Measurements from ENCODE around the gene MRPL24. TPM values are rescaled to one million over a fixed set of nuclear protein-coding genes. Genes with fewer than 3 reads are reported as not detected.

Gene MRPL24
- total and polyA plus RNA-seq, 10 of the 15 experiments (the other 5 are each of a cell fraction or from before 2014, with no cell fraction given) = 87.4 to 269 (median 134) TPM

DNA sequence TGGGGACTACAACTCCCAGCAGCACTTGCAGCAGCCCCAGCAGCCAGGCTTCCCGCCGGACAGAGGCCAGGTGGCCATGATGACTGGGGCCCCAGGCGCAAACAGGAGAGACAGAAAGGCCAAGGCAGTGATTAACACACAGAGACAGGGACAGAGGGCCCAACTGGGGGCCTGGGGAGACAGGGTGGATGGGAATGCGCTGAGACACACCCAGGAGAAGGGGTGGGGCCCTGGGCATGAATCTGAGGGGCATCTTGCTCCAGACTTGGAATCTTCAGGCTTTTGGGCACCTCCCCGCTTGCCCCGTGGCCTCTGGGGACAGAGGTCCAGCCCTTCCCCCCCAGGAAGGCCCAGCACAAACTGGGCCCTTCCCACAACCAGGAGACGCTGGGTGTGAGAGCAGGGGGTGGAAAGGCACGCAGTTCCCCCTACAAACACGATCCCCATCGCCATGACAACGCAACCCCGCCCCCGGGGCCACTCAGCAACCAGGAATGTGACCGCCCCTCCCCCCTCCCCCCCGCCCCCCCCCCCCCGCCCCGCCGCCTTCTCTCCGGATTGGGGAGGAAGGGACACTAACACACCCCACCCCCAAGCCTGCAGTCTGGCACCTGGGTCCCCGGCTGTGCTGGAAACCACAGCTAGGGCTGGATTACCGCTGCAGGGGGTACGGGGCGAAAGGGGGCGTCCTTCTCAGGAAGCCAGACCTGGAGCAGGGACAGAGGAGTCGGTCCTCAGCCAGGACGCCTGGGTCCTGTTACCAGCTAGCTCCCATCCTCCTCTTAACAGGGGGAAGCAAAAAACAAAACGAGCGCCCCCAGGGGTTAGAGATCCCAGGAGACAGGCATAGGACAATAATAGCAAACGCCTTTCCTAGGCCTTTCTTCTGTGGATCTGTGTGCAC lies 6.1 kb upstream of the MRPL24 start (continued):
- TF ChIP-seq, protein P1, sequence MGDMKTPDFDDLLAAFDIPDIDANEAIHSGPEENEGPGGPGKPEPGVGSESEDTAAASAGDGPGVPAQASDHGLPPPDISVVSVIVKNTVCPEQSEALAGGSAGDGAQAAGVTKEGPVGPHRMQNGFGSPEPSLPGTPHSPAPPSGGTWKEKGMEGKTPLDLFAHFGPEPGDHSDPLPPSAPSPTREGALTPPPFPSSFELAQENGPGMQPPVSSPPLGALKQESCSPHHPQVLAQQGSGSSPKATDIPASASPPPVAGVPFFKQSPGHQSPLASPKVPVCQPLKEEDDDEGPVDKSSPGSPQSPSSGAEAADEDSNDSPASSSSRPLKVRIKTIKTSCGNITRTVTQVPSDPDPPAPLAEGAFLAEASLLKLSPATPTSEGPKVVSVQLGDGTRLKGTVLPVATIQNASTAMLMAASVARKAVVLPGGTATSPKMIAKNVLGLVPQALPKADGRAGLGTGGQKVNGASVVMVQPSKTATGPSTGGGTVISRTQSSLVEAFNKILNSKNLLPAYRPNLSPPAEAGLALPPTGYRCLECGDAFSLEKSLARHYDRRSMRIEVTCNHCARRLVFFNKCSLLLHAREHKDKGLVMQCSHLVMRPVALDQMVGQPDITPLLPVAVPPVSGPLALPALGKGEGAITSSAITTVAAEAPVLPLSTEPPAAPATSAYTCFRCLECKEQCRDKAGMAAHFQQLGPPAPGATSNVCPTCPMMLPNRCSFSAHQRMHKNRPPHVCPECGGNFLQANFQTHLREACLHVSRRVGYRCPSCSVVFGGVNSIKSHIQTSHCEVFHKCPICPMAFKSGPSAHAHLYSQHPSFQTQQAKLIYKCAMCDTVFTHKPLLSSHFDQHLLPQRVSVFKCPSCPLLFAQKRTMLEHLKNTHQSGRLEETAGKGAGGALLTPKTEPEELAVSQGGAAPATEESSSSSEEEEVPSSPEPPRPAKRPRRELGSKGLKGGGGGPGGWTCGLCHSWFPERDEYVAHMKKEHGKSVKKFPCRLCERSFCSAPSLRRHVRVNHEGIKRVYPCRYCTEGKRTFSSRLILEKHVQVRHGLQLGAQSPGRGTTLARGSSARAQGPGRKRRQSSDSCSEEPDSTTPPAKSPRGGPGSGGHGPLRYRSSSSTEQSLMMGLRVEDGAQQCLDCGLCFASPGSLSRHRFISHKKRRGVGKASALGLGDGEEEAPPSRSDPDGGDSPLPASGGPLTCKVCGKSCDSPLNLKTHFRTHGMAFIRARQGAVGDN (IDR thresholded peaks at IDR 0.05) = no peak
- TF ChIP-seq, protein P2, sequence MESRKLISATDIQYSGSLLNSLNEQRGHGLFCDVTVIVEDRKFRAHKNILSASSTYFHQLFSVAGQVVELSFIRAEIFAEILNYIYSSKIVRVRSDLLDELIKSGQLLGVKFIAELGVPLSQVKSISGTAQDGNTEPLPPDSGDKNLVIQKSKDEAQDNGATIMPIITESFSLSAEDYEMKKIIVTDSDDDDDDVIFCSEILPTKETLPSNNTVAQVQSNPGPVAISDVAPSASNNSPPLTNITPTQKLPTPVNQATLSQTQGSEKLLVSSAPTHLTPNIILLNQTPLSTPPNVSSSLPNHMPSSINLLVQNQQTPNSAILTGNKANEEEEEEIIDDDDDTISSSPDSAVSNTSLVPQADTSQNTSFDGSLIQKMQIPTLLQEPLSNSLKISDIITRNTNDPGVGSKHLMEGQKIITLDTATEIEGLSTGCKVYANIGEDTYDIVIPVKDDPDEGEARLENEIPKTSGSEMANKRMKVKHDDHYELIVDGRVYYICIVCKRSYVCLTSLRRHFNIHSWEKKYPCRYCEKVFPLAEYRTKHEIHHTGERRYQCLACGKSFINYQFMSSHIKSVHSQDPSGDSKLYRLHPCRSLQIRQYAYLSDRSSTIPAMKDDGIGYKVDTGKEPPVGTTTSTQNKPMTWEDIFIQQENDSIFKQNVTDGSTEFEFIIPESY (IDR thresholded peaks at IDR 0.05) = no peak
- TF ChIP-seq NFYA (IDR thresholded peaks at IDR 0.05; ENCODE audit: borderline replicate concordance, low read depth, low read length) = no peak
- no peak for TF ChIP-seq HDAC6 (IDR thresholded peaks at IDR 0.05; ENCODE audit: unreplicated experiment)
- TF ChIP-seq CHD4 (IDR thresholded peaks at IDR 0.05) = no peak
- TF ChIP-seq KLF5 (IDR thresholded peaks at IDR 0.05; ENCODE audit: partially characterized antibody) = no peak
- TF ChIP-seq, protein P3, sequence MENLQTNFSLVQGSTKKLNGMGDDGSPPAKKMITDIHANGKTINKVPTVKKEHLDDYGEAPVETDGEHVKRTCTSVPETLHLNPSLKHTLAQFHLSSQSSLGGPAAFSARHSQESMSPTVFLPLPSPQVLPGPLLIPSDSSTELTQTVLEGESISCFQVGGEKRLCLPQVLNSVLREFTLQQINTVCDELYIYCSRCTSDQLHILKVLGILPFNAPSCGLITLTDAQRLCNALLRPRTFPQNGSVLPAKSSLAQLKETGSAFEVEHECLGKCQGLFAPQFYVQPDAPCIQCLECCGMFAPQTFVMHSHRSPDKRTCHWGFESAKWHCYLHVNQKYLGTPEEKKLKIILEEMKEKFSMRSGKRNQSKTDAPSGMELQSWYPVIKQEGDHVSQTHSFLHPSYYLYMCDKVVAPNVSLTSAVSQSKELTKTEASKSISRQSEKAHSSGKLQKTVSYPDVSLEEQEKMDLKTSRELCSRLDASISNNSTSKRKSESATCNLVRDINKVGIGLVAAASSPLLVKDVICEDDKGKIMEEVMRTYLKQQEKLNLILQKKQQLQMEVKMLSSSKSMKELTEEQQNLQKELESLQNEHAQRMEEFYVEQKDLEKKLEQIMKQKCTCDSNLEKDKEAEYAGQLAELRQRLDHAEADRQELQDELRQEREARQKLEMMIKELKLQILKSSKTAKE (IDR thresholded peaks at IDR 0.05; ENCODE audit: low read depth, poor library complexity, severe bottlenecking) = peak; percentile 52
- TF ChIP-seq, protein P4, sequence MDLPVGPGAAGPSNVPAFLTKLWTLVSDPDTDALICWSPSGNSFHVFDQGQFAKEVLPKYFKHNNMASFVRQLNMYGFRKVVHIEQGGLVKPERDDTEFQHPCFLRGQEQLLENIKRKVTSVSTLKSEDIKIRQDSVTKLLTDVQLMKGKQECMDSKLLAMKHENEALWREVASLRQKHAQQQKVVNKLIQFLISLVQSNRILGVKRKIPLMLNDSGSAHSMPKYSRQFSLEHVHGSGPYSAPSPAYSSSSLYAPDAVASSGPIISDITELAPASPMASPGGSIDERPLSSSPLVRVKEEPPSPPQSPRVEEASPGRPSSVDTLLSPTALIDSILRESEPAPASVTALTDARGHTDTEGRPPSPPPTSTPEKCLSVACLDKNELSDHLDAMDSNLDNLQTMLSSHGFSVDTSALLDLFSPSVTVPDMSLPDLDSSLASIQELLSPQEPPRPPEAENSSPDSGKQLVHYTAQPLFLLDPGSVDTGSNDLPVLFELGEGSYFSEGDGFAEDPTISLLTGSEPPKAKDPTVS (IDR thresholded peaks at IDR 0.05; ENCODE audit: low read depth, low read length) = no peak
- TF ChIP-seq GABPA (IDR thresholded peaks at IDR 0.05; ENCODE audit: low read depth) = no peak
- TF ChIP-seq PAX5 (IDR thresholded peaks at IDR 0.05; ENCODE audit: borderline replicate concordance, low read depth, low read length) = no peak
- no peak for TF ChIP-seq SMAD1 (IDR thresholded peaks at IDR 0.05; ENCODE audit: low read depth, partially characterized antibody)
- no peak for TF ChIP-seq NR2C1 (IDR thresholded peaks at IDR 0.05)
- no peak for TF ChIP-seq RFX5 (IDR thresholded peaks at IDR 0.05; ENCODE audit: low read depth, low read length)
- no peak for TF ChIP-seq NRF1 (conservative IDR thresholded peaks at IDR 0.05; ENCODE audit: low read depth, low read length)
- no peak for TF ChIP-seq HDAC2 (IDR thresholded peaks at IDR 0.05)
- TF ChIP-seq TAF1 (IDR thresholded peaks at IDR 0.05; ENCODE audit: borderline replicate concordance, low read depth, low read length) = no peak
- TF ChIP-seq SMAD5 (IDR thresholded peaks at IDR 0.05; ENCODE audit: low read depth) = 0 out of 2 replicates have a peak, but pooled peaks have one; percentile 33
- TF ChIP-seq ZZZ3 (IDR thresholded peaks at IDR 0.05; ENCODE audit: control insufficient read depth, insufficient read length, low read depth) = no peak
- no peak for TF ChIP-seq ZNF274 (IDR thresholded peaks at IDR 0.05; ENCODE audit: insufficient read depth, insufficient read length)
- no peak for TF ChIP-seq NR2C2 (IDR thresholded peaks at IDR 0.05; ENCODE audit: borderline replicate concordance, control insufficient read depth, insufficient read length, low read depth)
- TF ChIP-seq ZNF217 (IDR thresholded peaks at IDR 0.05) = no peak
